GDM1 (cell line): ENCODE measurements around the gene LSAMP.

Experiments
- DNase-seq: peaks from one replicate; lab custom pipeline; 2025; lab: John Stamatoyannopoulos, UW

LSAMP gene

GRCh38 chr3:116288485-116288884 is 156.8 kb downstream of the LSAMP start:
- no peak for DNase-seq

- DNase-seq = no peak
Observed at GRCh38 chr3:116285781-116286421, 159.4 kb downstream of the LSAMP start.

- no peak for DNase-seq
Observed at GRCh38 chr3:116281313-116282143, 163.8 kb downstream of the LSAMP start.

GRCh38 chr3:116280130-116280740 is 165.1 kb downstream of the LSAMP start:
- no peak for DNase-seq

GRCh38 chr3:116276675-116277074 is 168.6 kb downstream of the LSAMP start:
- no peak for DNase-seq

GRCh38 chr3:116270056-116270455 is 175.2 kb downstream of the LSAMP start:
- no peak for DNase-seq

- DNase-seq = no peak
Observed at GRCh38 chr3:116267116-116267515, 178.2 kb downstream of the LSAMP start.

GRCh38 chr3:116265976-116266584 is 179.2 kb downstream of the LSAMP start:
- DNase-seq = no peak

- no peak for DNase-seq
Observed at GRCh38 chr3:116265320-116265695, 180.0 kb downstream of the LSAMP start.

GRCh38 chr3:116264546-116265319 is 180.6 kb downstream of the LSAMP start:
- DNase-seq = no peak

- DNase-seq = no peak
Observed at GRCh38 chr3:116263842-116264545, 181.3 kb downstream of the LSAMP start.

- no peak for DNase-seq
Observed at GRCh38 chr3:116260491-116260890, 184.8 kb downstream of the LSAMP start.

- DNase-seq = no peak
Observed at GRCh38 chr3:116259984-116260383, 185.3 kb downstream of the LSAMP start.

- DNase-seq = no peak
Observed at GRCh38 chr3:116256843-116257485, 188.3 kb downstream of the LSAMP start.

GRCh38 chr3:116254541-116254940 is 190.7 kb downstream of the LSAMP start:
- DNase-seq = no peak

GRCh38 chr3:116253511-116253910 is 191.8 kb downstream of the LSAMP start:
- no peak for DNase-seq

- no peak for DNase-seq
Observed at GRCh38 chr3:116247605-116248004, 197.7 kb downstream of the LSAMP start.

- no peak for DNase-seq
Observed at GRCh38 chr3:116246406-116246980, 198.8 kb downstream of the LSAMP start.

- DNase-seq = no peak
Observed at GRCh38 chr3:116242825-116243224, 202.5 kb downstream of the LSAMP start.

- no peak for DNase-seq
Observed at GRCh38 chr3:116241677-116242076, 203.6 kb downstream of the LSAMP start.
